GM18520 (cell line): ENCODE data around the gene DENND5A.
"Not testable (repeated sequence)": the region's sequence is repeated elsewhere in the genome, so short reads cannot be mapped to it uniquely, and the experiment has no call there.

Source experiments
- ATAC-seq: cut with Tn5 transposase; IDR thresholded peaks from one replicate; pipeline ENCODE4 v1.9.1; 2021; ENCODE audit not compliant: unreplicated experiment

Gene DENND5A

GRCh38 chr11:9179141-9179540, 86.0 kb downstream of the DENND5A start:
- no peak for ATAC-seq

GRCh38 chr11:9178716-9179115, 86.4 kb downstream of the DENND5A start:
- no peak for ATAC-seq

GRCh38 chr11:9177438-9178091, 87.6 kb downstream of the DENND5A start:
- ATAC-seq: no peak

GRCh38 chr11:9176550-9176949, 88.6 kb downstream of the DENND5A start:
- ATAC-seq: no peak

- ATAC-seq: no peak
Measured at GRCh38 chr11:9176136-9176535, 89.0 kb downstream of the DENND5A start.

- ATAC-seq: no peak
Measured at GRCh38 chr11:9172389-9172788, 92.8 kb downstream of the DENND5A start.

GRCh38 chr11:9170450-9170849, 94.7 kb downstream of the DENND5A start:
- ATAC-seq: no peak

GRCh38 chr11:9169595-9170295, 95.4 kb downstream of the DENND5A start:
- no peak for ATAC-seq

- ATAC-seq: not testable (repeated sequence)
Measured at GRCh38 chr11:9161991-9162390, 103.2 kb downstream of the DENND5A start.

GRCh38 chr11:9160166-9160565, 105.0 kb downstream of the DENND5A start:
- no peak for ATAC-seq

GRCh38 chr11:9158898-9159391, 106.2 kb downstream of the DENND5A start:
- no peak for ATAC-seq

GRCh38 chr11:9155930-9156329, 109.2 kb downstream of the DENND5A start:
- no peak for ATAC-seq

- no peak for ATAC-seq
Measured at GRCh38 chr11:9153651-9154050, 111.5 kb downstream of the DENND5A start.

GRCh38 chr11:9151631-9152030, 113.5 kb downstream of the DENND5A start:
- ATAC-seq: no peak

- no peak for ATAC-seq
Measured at GRCh38 chr11:9150926-9151325, 114.2 kb downstream of the DENND5A start.

GRCh38 chr11:9150501-9150900, 114.6 kb downstream of the DENND5A start:
- no peak for ATAC-seq

- ATAC-seq: no peak
Measured at GRCh38 chr11:9148727-9149126, 116.4 kb downstream of the DENND5A start.

- no peak for ATAC-seq
Measured at GRCh38 chr11:9148035-9148434, 117.1 kb downstream of the DENND5A start.

- ATAC-seq: no peak
Measured at GRCh38 chr11:9146477-9146876, 118.7 kb downstream of the DENND5A start.

GRCh38 chr11:9145283-9145682, 119.9 kb downstream of the DENND5A start:
- no peak for ATAC-seq

GRCh38 chr11:9144828-9145227, 120.3 kb downstream of the DENND5A start:
- ATAC-seq: no peak

- ATAC-seq: no peak
Measured at GRCh38 chr11:9143721-9144120, 121.4 kb downstream of the DENND5A start.

GRCh38 chr11:9142732-9143131, 122.4 kb downstream of the DENND5A start:
- no peak for ATAC-seq
